Peyer's patch (tissue), 4 donors: ENCODE data around the gene PI4KA. TPM values are rescaled to one million over a fixed set of nuclear protein-coding genes. Genes with fewer than 3 reads are reported as not detected.
"Not testable (repeated sequence)": the region's sequence is repeated elsewhere in the genome, so short reads cannot be mapped to it uniquely, and the experiment has no call there.

Source experiments
- DNase-seq, 3 donors: peaks; one replicate each; pipeline ENCODE4 v3.0.0-alpha.2; 2017 to 2019
- H3K27ac ChIP-seq, 4 donors: fragments of 200-600 bp; sonication (generic); one replicate each; pipeline ENCODE4 v1.5.1; 2016 to 2019
- H3K27me3 ChIP-seq, 2 donors: fragments of 200-600 bp; sonication (generic); one replicate each; pipeline ENCODE4 v1.5.1; 2019
- H3K36me3 ChIP-seq, 3 donors: fragments of 200-600 bp; sonication (generic); one replicate each; pipeline ENCODE4 v1.5.1; 2016 to 2019
- H3K4me1 ChIP-seq, 4 donors: fragments of 200-600 bp; sonication (generic); one replicate each; pipeline ENCODE4 v1.5.1; 2016 to 2019
- H3K4me3 ChIP-seq, 4 donors: fragments of 200-600 bp; sonication (generic); 1 replicate in 3 of 4; 2 replicates in 1 of 4; pipeline ENCODE4 v1.5.1; 2016 to 2019; ENCODE audit warnings: mild to moderate bottlenecking in 1 of 4
- H3K9me3 ChIP-seq, 4 donors: fragments of 200-600 bp; sonication (generic); one replicate each; pipeline ENCODE4 v1.5.1; 2016 to 2019; ENCODE audit warnings: mild to moderate bottlenecking in 1 of 4
- CTCF ChIP-seq, 6 experiments: fragments of 450-650 bp in 4 of 6; fragments of 200-600 bp in 2 of 6; sonication (generic) in 1 of 6; IDR thresholded peaks; one replicate each; pipeline ENCODE4 v1.5.1; 2017 to 2019; ENCODE audit warnings: antibody characterized with exemption in 6 of 6, mild to moderate bottlenecking in 3 of 6, moderate library complexity in 1 of 6
- POLR2A ChIP-seq, 2 donors: fragments of 450-650 bp; IDR thresholded peaks; one replicate each; pipeline ENCODE4 v1.5.1; 2017; ENCODE audit warnings: antibody characterized with exemption in 2 of 2, mild to moderate bottlenecking in 2 of 2, moderate library complexity in 2 of 2
- total RNA-seq, 4 donors: library from RNA; depleted of rRNA; stranded (reverse); fragments of >200 nt; gene quantifications; one replicate each; pipeline ENCODE4 v1.1.0, GENCODE V29; 2016

PI4KA gene
- total RNA-seq, 4 donors from 2014 or later = 99.7 to 184 (median 161) TPM

- no peak for TF ChIP-seq CTCF (IDR thresholded peaks at IDR 0.05)
- no peak for TF ChIP-seq POLR2A (IDR thresholded peaks at IDR 0.05)
- DNase-seq = no peak
- H3K27ac ChIP-seq = no peak overlapping the region
- no peaks in the 10 kb centered on the region for H3K27me3 ChIP-seq
- H3K4me1 ChIP-seq = peaks cover 0 to 5% (median 0%) of the 10 kb centered on the region in 4 donors
- peaks cover 0 to 28% (median 0%) of the 10 kb centered on the region in 3 donors for H3K36me3 ChIP-seq
- no peak overlapping the region for H3K4me3 ChIP-seq
- no peaks in the 10 kb centered on the region for H3K9me3 ChIP-seq
These were observed 21.4 kb downstream of the PI4KA start for GRCh38 chr22:20836987-20837823.

GRCh38 chr22:20834725-20835124 lies 23.9 kb downstream of the PI4KA start:
- Histone ChIP-seq H3K36me3 (peaks cover 0 to 45% (median 0%) of the 10 kb centered on the region in 3 donors), H3K9me3 (no peaks in the 10 kb centered on the region), H3K4me3 (no peak overlapping the region), H3K27me3 (no peaks in the 10 kb centered on the region), H3K27ac (no peak overlapping the region), H3K4me1 (no peaks in the 10 kb centered on the region)
- DNase-seq = no peak
- TF ChIP-seq POLR2A (IDR thresholded peaks at IDR 0.05) (no peak), CTCF (IDR thresholded peaks at IDR 0.05) (no peak)

GRCh38 chr22:20834206-20834605 lies 24.4 kb downstream of the PI4KA start:
- DNase-seq = no peak
- H3K27me3 ChIP-seq = no peaks in the 10 kb centered on the region
- H3K36me3 ChIP-seq = peaks cover 0 to 45% (median 0%) of the 10 kb centered on the region in 3 donors
- TF ChIP-seq POLR2A (IDR thresholded peaks at IDR 0.05) = no peak
- TF ChIP-seq CTCF (IDR thresholded peaks at IDR 0.05) = no peak
- H3K9me3 ChIP-seq = no peaks in the 10 kb centered on the region
- H3K4me3 ChIP-seq = no peak overlapping the region
- H3K27ac ChIP-seq = no peak overlapping the region
- H3K4me1 ChIP-seq = no peaks in the 10 kb centered on the region

GRCh38 chr22:20833225-20833665 lies 25.4 kb downstream of the PI4KA start:
- TF ChIP-seq CTCF (IDR thresholded peaks at IDR 0.05) (no peak), POLR2A (IDR thresholded peaks at IDR 0.05) (no peak)
- Histone ChIP-seq H3K4me3 (no peak overlapping the region), H3K27me3 (no peaks in the 10 kb centered on the region), H3K27ac (no peak overlapping the region), H3K9me3 (no peaks in the 10 kb centered on the region), H3K36me3 (peaks cover 0 to 48% (median 0%) of the 10 kb centered on the region in 3 donors), H3K4me1 (no peaks in the 10 kb centered on the region)
- DNase-seq = no peak

- H3K27me3 ChIP-seq = no peaks in the 10 kb centered on the region
- H3K9me3 ChIP-seq = no peaks in the 10 kb centered on the region
- H3K27ac ChIP-seq = no peak overlapping the region
- no peak for DNase-seq
- no peak overlapping the region for H3K4me3 ChIP-seq
- no peaks in the 10 kb centered on the region for H3K4me1 ChIP-seq
- peaks cover 0 to 69% (median 0%) of the 10 kb centered on the region in 3 donors for H3K36me3 ChIP-seq
- TF ChIP-seq POLR2A (IDR thresholded peaks at IDR 0.05) (no peak), CTCF (IDR thresholded peaks at IDR 0.05) (no peak)
These were observed 29.0 kb downstream of the PI4KA start for GRCh38 chr22:20829491-20830134.

- DNase-seq, H3K27me3 ChIP-seq, H3K4me1 ChIP-seq, H3K4me3 ChIP-seq, H3K27ac ChIP-seq, H3K9me3 ChIP-seq: not testable (repeated sequence)
- H3K36me3 ChIP-seq = peaks cover 0 to 72% (median 0%) of the 10 kb centered on the region in 3 donors
These were observed 32.0 kb downstream of the PI4KA start for GRCh38 chr22:20826373-20827152.
